ENCODE measurements around the gene DGKD.

The DGKD gene

DNA sequence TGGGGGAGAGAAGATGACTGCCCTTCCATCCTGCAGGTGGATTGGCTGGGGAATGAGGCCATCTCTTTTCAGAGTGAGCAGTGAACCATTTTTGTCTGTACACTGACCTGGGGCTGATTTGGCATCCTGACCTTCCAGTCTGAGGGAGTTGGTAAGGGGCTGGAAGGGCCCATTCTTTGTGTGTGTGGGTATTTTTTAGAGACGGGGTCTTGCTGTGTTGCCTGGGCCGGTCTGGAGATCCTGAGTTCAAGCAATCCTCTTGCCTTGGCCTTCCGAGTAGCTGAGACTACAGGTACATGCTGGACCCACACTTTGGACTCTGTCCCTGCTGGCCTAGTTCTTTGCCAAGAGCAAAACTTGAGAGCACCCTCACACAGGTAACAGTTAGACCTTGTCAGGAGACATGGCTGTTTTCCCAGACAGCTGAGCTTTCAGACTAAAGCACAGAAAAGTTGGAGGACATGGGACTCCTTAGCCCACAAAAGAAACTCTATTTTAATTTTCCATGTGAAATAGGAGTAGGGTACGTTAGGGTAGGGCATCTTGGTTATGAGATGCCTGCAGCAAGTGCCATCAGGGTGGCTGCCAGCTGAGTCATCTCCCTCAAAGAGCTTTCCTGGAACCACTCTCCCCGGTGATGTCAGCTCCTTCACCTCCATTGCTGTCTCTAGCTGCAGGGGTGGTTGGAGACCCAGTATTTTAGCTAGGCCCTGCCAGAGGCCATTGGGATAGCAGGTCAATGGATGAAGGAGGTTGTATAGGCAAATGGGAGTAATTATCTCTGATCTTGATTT, 60.7 kb downstream of the DGKD start:
- Histone ChIP-seq H4K20me1 (ENCODE audit: insufficient read depth) (no peaks in the 10 kb centered on the region), H2AFZ (ENCODE audit: low read depth) (no peak overlapping the region), H3K27ac (no peak overlapping the region), H3K36me3 (ENCODE audit: insufficient read depth) (no peaks in the 10 kb centered on the region), H3K9ac (no peak overlapping the region), H3K4me3 (IDR thresholded peaks at IDR 0.05; ENCODE audit: insufficient read depth, low read depth, low read length) (no peak overlapping the region), H3K79me2 (ENCODE audit: insufficient read depth, low read depth) (no peaks in the 10 kb centered on the region), H3K4me2 (no peak overlapping the region), H3K4me1 (ENCODE audit: low read depth, poor library complexity, severe bottlenecking) (peaks cover 16% of the 10 kb centered on the region), H3K27me3 (ENCODE audit: insufficient read depth, low read depth) (no peaks in the 10 kb centered on the region)
- TF ChIP-seq, protein P1, sequence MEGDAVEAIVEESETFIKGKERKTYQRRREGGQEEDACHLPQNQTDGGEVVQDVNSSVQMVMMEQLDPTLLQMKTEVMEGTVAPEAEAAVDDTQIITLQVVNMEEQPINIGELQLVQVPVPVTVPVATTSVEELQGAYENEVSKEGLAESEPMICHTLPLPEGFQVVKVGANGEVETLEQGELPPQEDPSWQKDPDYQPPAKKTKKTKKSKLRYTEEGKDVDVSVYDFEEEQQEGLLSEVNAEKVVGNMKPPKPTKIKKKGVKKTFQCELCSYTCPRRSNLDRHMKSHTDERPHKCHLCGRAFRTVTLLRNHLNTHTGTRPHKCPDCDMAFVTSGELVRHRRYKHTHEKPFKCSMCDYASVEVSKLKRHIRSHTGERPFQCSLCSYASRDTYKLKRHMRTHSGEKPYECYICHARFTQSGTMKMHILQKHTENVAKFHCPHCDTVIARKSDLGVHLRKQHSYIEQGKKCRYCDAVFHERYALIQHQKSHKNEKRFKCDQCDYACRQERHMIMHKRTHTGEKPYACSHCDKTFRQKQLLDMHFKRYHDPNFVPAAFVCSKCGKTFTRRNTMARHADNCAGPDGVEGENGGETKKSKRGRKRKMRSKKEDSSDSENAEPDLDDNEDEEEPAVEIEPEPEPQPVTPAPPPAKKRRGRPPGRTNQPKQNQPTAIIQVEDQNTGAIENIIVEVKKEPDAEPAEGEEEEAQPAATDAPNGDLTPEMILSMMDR (conservative IDR thresholded peaks at IDR 0.05; ENCODE audit: low read depth, low read length), result no peak

DNA sequence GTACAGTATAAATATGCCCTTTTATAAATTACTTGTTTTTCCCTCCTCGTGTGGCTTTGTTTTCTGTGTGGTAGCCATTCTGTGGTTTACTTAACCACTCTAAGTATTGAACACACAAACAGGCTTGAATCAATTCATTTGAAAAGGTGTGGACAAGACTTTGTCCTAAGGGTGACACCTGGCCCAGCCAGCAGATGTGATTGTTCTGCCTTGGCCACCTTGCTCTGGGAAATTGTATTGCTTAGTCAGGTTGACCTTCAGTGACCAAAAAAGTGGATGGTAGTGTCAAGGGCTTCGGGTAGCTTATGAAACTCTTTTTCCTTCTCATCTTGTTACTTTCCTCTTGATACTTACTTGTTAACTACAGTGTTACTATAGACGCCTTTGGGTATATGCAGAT, 61.9 kb downstream of the DGKD start:
- H3K9ac ChIP-seq, result no peak overlapping the region
- no peak overlapping the region for H3K4me3 ChIP-seq (IDR thresholded peaks at IDR 0.05; ENCODE audit: insufficient read depth, low read depth, low read length)
- H3K36me3 ChIP-seq (ENCODE audit: insufficient read depth), result no peaks in the 10 kb centered on the region
- TF ChIP-seq, protein P1 (conservative IDR thresholded peaks at IDR 0.05; ENCODE audit: low read depth, low read length), result no peak
- H3K79me2 ChIP-seq (ENCODE audit: insufficient read depth, low read depth), result no peaks in the 10 kb centered on the region
- no peak overlapping the region for H2AFZ ChIP-seq (ENCODE audit: low read depth)
- no peak overlapping the region for H3K27ac ChIP-seq
- H4K20me1 ChIP-seq (ENCODE audit: insufficient read depth), result no peaks in the 10 kb centered on the region
- no peaks in the 10 kb centered on the region for H3K27me3 ChIP-seq (ENCODE audit: insufficient read depth, low read depth)
- peaks cover 16% of the 10 kb centered on the region for H3K4me1 ChIP-seq (ENCODE audit: low read depth, poor library complexity, severe bottlenecking)
- no peak overlapping the region for H3K4me2 ChIP-seq

DNA sequence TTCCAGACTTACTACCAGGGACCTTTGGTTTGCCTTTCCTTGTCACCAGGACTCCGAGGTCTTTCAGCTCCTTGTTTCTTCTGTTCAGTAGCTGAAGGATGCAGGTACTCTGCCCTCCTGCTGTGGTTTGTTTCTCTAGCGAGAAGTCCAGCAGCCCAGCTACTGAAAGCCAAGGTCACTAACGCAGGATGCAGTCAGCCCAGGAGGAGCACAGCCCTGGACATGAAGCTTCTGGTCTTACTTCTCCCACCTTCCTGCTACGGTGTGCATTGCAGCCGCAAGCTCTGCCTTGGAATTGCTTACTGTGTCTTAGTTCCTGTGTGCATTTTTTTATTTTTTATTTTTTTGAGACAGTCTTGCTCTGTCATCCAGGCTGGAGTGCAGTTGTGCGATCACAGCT, 62.4 kb downstream of the DGKD start:
- peaks cover 16% of the 10 kb centered on the region for H3K4me1 ChIP-seq (ENCODE audit: low read depth, poor library complexity, severe bottlenecking)
- no peaks in the 10 kb centered on the region for H3K36me3 ChIP-seq (ENCODE audit: insufficient read depth)
- no peak overlapping the region for H3K9ac ChIP-seq
- H3K27me3 ChIP-seq (ENCODE audit: insufficient read depth, low read depth), result no peaks in the 10 kb centered on the region
- H3K4me3 ChIP-seq (IDR thresholded peaks at IDR 0.05; ENCODE audit: insufficient read depth, low read depth, low read length), result no peak overlapping the region
- H3K4me2 ChIP-seq, result no peak overlapping the region
- TF ChIP-seq, protein P1 (conservative IDR thresholded peaks at IDR 0.05; ENCODE audit: low read depth, low read length), result no peak
- H3K79me2 ChIP-seq (ENCODE audit: insufficient read depth, low read depth), result no peaks in the 10 kb centered on the region
- H2AFZ ChIP-seq (ENCODE audit: low read depth), result no peak overlapping the region
- no peak overlapping the region for H3K27ac ChIP-seq
- H4K20me1 ChIP-seq (ENCODE audit: insufficient read depth), result no peaks in the 10 kb centered on the region

- H3K9ac ChIP-seq, result no peak overlapping the region
- no peak overlapping the region for H3K27ac ChIP-seq
These were observed 63.0 kb downstream of the DGKD start for GRCh38 chr2:233417282-233417681.

More at GRCh38 chr2:233417282-233417681, 63.0 kb downstream of the DGKD start:
- no peak overlapping the region for H3K4me2 ChIP-seq
- H3K4me3 ChIP-seq (IDR thresholded peaks at IDR 0.05; ENCODE audit: insufficient read depth, low read depth, low read length), result no peak overlapping the region
- peaks cover 16% of the 10 kb centered on the region for H3K4me1 ChIP-seq (ENCODE audit: low read depth, poor library complexity, severe bottlenecking)
- no peaks in the 10 kb centered on the region for H3K79me2 ChIP-seq (ENCODE audit: insufficient read depth, low read depth)
- no peaks in the 10 kb centered on the region for H3K27me3 ChIP-seq (ENCODE audit: insufficient read depth, low read depth)
- H2AFZ ChIP-seq (ENCODE audit: low read depth), result no peak overlapping the region
- H4K20me1 ChIP-seq (ENCODE audit: insufficient read depth), result no peaks in the 10 kb centered on the region
- H3K36me3 ChIP-seq (ENCODE audit: insufficient read depth), result no peaks in the 10 kb centered on the region
- TF ChIP-seq, protein P1 (conservative IDR thresholded peaks at IDR 0.05; ENCODE audit: low read depth, low read length), result no peak

All from KMS-11 (cell line).